IPS-20b (cell line): ENCODE results near the gene PCSK7.

Source experiments
- H3K27ac ChIP-seq: one replicate; pipeline ENCODE4 v1.5.1; 2013; ENCODE audit warnings: low read length
- H3K27me3 ChIP-seq: 2 replicates; pipeline ENCODE4 v1.6.1; 2013; ENCODE audit warnings: mild to moderate bottlenecking, low read length, inconsistent platforms; ENCODE audit not compliant: insufficient read depth
- H3K36me3 ChIP-seq: 2 replicates; pipeline ENCODE4 v1.6.1; 2013; ENCODE audit warnings: low read depth, mild to moderate bottlenecking, inconsistent platforms, low read length, moderate library complexity; ENCODE audit not compliant: insufficient read depth
- H3K4me1 ChIP-seq: 2 replicates; pipeline ENCODE4 v1.6.1; 2013; ENCODE audit warnings: mild to moderate bottlenecking, control low read depth, inconsistent platforms, low read length, moderate library complexity; ENCODE audit not compliant: insufficient read depth
- H3K4me3 ChIP-seq: 2 replicates; pipeline ENCODE4 v1.5.1; 2013; ENCODE audit warnings: mild to moderate bottlenecking, low read length, inconsistent platforms
- H3K9ac ChIP-seq: 2 replicates; pipeline ENCODE4 v1.6.1; 2013; ENCODE audit warnings: low read depth, mild to moderate bottlenecking, inconsistent platforms, low read length, moderate library complexity
- H3K9me3 ChIP-seq: 2 replicates; pipeline ENCODE4 v1.6.1; 2013; ENCODE audit warnings: mild to moderate bottlenecking, low read depth, low read length, inconsistent platforms; ENCODE audit not compliant: insufficient read depth

Gene PCSK7

GRCh38 chr11:117181586-117182550 is 50.0 kb downstream of the PCSK7 start:
- H3K27ac ChIP-seq: no peak overlapping the region
- peaks cover 15% of the 10 kb centered on the region for H3K4me1 ChIP-seq

DNA sequence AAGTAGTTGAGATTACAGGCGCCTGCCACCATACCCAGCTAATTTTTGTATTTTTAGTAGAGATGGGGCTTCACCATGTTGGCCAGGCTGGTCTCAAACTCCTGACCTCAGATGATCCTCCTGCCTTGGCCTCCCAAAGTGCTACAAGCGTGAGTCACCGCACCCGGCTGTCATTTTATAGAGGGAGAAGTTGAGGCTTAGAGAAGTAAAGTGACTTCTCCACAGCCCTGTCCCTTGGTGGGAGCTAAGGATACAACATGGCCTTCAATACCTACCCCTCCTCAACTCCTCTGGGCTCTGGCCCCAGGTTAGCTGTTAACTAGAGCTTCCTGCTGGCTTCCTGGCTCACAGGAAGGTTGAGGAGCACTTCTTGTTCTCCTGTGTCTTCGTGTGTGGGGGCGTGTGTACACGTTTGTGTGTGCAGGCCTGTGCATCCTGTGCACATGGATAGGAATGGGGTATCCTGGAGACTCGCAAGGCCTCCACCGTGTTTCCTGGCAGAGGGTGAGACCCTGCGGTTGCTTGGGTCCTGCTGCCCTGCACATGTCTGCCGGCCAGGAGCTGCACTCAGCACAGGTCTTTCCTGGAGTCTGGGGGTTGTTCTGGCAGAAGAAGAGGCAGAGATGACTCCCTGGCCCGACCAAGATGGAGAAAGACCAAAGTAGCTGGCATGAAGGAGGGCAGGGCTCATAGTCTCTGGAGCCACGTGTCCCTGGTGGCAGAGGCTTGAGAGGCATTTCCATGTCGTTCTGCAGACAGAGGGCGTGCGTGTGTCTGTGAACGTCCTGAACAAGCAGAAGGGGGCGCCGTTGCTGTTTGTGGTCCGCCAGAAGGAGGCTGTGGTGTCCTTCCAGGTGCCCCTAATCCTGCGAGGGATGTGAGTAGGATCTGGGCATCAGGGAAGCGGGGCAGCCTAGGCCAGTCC is 51.0 kb downstream of the PCSK7 start:
- peaks cover 15% of the 10 kb centered on the region for H3K4me1 ChIP-seq
- peaks cover 12% of the 10 kb centered on the region for H3K36me3 ChIP-seq
- peaks cover 17% of the 10 kb centered on the region; the same call in 1 of the 2 replicates for H3K27me3 ChIP-seq
- H3K27ac ChIP-seq: no peak overlapping the region
- H3K9ac ChIP-seq: peak overlapping the region; percentile 23; the same call in 1 of the 2 replicates
- no peaks in the 10 kb centered on the region for H3K9me3 ChIP-seq
- no peak overlapping the region for H3K4me3 ChIP-seq

More at GRCh38 chr11:117181586-117182550, 50.0 kb downstream of the PCSK7 start:
- Histone ChIP-seq H3K9me3 (no peaks in the 10 kb centered on the region), H3K36me3 (peaks cover 7% of the 10 kb centered on the region; the same call in 1 of the 2 replicates), H3K27me3 (peaks cover 17% of the 10 kb centered on the region; the same call in 1 of the 2 replicates), H3K4me3 (no peak overlapping the region), H3K9ac (no peak overlapping the region)

DNA sequence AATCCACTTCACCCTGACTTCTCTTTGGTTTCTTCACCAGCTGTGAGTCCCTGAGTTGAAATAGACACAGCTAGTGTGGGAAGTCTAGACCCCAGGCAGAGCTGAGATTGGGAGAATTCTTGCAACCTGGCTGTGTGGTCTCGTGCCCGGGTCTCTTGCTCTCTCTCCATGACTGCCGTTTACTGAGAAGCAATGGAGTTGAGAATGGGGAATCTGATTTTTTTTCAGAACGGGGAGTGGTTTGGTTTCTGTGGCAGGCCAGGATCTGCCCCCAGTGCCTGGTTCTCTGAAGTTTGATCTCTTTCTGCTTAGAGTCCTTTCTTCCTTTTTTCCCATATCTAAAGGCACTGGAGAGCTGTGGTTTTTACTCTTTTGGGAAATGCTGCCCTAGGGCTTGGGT is 51.9 kb downstream of the PCSK7 start:
- Histone ChIP-seq H3K27ac (no peak overlapping the region), H3K4me3 (peak overlapping the region; percentile 89), H3K9ac (peak overlapping the region; percentile 71; the same call in 1 of the 2 replicates), H3K9me3 (no peaks in the 10 kb centered on the region), H3K4me1 (peaks cover 15% of the 10 kb centered on the region), H3K36me3 (peaks cover 15% of the 10 kb centered on the region), H3K27me3 (peaks cover 17% of the 10 kb centered on the region; the same call in 1 of the 2 replicates)

DNA sequence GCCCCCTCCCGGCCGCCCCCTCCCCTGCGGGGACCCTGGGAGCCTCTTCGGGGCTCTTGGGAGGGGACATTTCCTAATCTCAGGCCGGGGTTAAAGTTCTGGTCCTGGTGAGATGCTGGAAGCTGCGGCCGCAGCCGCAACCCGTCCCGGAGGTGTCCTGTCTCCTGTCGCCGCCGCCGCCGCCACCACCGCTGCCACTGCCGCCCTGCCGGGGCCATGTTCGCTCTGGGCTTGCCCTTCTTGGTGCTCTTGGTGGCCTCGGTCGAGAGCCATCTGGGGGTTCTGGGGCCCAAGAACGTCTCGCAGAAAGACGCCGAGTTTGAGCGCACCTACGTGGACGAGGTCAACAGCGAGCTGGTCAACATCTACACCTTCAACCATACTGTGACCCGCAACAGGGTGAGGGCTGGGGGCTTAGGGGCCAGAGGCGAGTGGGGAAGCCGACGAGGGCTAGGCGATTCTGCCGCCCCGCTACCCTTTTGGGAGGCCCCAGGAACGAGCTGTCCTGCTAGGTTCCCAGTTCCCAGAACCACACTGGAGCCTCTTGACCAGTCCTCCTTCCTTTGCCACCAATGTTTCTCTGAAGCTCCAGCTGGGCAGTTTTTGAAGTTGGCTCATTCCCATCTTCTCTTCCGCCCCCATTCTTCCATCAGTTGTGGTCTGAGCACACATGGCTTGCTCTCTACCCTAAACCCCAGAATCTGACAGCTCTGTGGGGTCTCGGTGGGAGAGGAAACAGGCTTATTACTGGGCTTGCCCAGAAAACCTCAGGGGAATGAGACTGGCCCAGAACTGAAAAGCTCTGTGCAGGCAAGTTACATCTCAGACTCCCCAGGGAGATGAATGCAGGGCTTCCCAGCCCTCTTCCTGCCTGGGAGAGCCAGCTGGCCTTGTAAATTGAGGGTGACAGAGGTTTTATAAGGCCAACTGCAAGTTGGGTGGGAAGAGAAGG is 52.5 kb downstream of the PCSK7 start:
- no peak overlapping the region for H3K27ac ChIP-seq
- H3K27me3 ChIP-seq: peaks cover 17% of the 10 kb centered on the region; the same call in 1 of the 2 replicates
- peak overlapping the region; percentile 89 for H3K4me3 ChIP-seq
- peaks cover 15% of the 10 kb centered on the region for H3K4me1 ChIP-seq
- no peaks in the 10 kb centered on the region for H3K9me3 ChIP-seq
- peak overlapping the region; percentile 71; the same call in 1 of the 2 replicates for H3K9ac ChIP-seq
- H3K36me3 ChIP-seq: peaks cover 15% of the 10 kb centered on the region

DNA sequence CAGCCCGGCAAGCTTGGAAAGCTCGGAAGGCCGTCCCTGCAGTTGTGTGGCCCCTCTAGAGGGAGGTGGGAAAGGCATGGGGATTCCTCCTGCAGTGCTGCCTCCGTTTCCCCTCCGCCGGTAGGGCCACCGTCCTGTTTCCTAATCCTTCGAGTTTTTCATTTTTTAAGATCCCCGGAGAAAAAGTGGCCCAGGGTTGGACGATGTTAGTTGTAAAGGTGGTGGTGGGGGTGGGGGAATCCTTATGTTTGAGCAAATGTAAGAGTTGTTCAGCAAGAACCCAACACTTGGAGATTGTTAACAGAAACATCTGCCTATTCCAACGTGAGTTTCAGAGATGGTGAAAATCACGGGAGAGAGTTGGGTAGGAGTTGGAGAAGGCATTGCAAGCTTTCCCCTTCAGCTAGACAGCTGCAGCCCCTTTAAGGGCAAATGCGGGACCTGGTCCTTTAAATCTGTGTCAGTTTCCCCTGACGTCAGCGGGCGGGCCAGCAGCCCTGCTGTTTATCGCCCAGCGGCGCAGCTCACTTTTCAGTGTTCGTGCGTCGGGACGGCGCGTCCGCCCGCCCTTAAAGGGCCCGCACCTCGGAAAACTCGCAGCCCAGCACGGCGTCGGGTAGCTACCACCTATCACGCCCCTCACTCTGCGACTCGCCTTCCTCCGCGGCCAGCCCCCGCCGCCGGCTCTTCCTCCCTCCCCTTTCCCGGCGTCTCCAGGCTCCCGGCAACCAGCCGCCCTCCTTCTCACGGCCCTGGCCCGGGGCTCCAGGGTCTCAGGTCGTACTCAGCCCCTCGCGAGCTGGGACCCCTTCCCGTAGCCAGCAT is 53.5 kb downstream of the PCSK7 start, which contains the start of gene SIDT2:
Gene SIDT2, plus strand, starts transcription at position 534 of the 825 bp plus-strand sequence. CDS start 521 bp downstream, outside the sequence.
- no peaks in the 10 kb centered on the region for H3K9me3 ChIP-seq
- peak within 1 kb of the TSS; percentile 82; the same call in 1 of the 2 replicates for H3K9ac ChIP-seq
- peak within 1 kb of the TSS; percentile 89 for H3K4me3 ChIP-seq
- peaks cover 17% of the 10 kb centered on the region; the same call in 1 of the 2 replicates for H3K27me3 ChIP-seq
- peak within 1 kb of the TSS; percentile 76 for H3K27ac ChIP-seq
- H3K36me3 ChIP-seq: peaks cover 15% of the 10 kb centered on the region
- peaks cover 15% of the 10 kb centered on the region for H3K4me1 ChIP-seq

DNA sequence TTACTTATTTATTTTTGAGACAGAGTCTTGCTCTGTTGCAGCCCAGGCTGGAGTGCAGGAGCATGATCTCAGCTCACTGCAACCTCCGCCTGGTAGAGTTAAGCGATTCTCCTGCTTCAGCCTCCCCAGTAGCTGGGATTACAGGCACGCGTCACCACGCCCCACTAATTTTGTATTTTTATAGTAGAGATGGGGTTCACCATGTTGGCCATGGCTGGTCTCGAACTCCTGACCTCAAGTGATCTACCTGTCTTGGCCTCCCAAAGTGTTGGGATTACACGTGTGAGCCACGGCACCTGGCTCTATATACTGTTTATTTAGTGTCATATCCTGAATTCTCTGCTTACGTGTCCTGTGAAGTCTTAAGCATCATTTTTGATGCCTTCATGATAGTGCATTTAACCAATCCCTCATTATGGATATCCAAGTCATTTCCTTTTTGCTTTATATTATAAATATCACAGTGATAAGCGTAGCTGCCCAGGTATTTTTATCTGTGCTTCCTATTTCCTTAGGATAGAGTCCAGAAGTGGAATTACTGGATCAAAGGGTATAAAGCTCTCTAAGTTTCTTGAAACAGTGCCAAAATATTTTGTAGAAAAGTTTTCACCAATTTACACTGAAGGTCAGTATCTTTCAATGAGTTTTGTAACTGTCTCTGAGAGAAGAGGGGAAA is 54.2 kb downstream of the PCSK7 start:
- H3K27ac ChIP-seq: peak overlapping the region; percentile 76
- H3K9me3 ChIP-seq: no peaks in the 10 kb centered on the region
- H3K36me3 ChIP-seq: peaks cover 13% of the 10 kb centered on the region
- peak overlapping the region; percentile 82; the same call in 1 of the 2 replicates for H3K9ac ChIP-seq
- peaks cover 15% of the 10 kb centered on the region for H3K4me1 ChIP-seq
- H3K27me3 ChIP-seq: peaks cover 17% of the 10 kb centered on the region; the same call in 1 of the 2 replicates
- peak overlapping the region; percentile 89; the same call in 1 of the 2 replicates for H3K4me3 ChIP-seq

GRCh38 chr11:117176186-117176585 is 55.7 kb downstream of the PCSK7 start:
- Histone ChIP-seq H3K27me3 (peaks cover 17% of the 10 kb centered on the region; the same call in 1 of the 2 replicates), H3K9ac (no peak overlapping the region), H3K27ac (no peak overlapping the region), H3K4me3 (no peak overlapping the region), H3K9me3 (no peaks in the 10 kb centered on the region), H3K36me3 (peaks cover 16% of the 10 kb centered on the region), H3K4me1 (peaks cover 18% of the 10 kb centered on the region)

DNA sequence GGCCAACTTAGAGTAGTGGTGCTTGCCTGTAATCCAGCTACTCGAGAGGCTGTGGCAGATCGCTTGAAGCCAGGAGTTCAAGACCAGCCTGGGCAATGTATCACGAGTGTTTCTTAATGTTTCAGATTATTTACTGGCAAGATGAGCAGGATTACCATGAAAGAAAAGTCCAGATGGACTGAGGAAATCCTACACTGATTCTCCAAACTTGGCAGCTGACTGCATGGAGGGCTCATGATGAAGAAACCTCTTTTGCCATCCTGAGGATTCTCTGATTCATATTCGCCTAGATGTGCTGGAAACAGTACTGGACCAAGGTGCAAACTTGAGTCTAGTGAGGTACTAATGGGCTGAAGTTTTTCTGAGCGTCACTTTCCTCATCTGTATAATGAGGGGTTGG is 56.1 kb downstream of the PCSK7 start:
- Histone ChIP-seq H3K27ac (no peak overlapping the region), H3K4me1 (peaks cover 18% of the 10 kb centered on the region)

DNA sequence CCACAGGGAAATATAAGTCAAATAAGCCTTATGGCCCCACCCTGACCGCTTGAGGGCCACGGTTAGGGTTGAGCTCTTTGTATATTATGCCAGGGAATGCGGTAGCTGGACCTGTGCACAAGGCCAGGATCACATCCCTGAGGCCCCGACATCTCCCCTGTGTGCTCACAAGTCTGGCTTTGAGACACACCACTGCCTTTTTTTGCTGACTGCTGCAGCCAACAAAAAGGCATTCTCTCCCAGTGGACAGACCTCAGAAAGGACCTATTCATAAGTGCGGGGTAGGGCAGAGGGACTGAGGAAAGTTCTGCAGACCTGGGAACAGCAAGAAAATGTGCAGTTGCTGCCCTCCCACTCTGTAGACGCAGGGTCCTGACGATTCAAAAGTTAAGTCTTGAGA is 56.8 kb downstream of the PCSK7 start:
- H3K9me3 ChIP-seq: no peaks in the 10 kb centered on the region
- H3K36me3 ChIP-seq: peaks cover 27% of the 10 kb centered on the region
- H3K4me3 ChIP-seq: no peak overlapping the region
- H3K9ac ChIP-seq: no peak overlapping the region
- no peak overlapping the region for H3K27ac ChIP-seq
- peaks cover 18% of the 10 kb centered on the region for H3K4me1 ChIP-seq
- H3K27me3 ChIP-seq: peaks cover 7% of the 10 kb centered on the region; the same call in 1 of the 2 replicates

More for the DNA sequence above, 56.1 kb downstream of the PCSK7 start:
- Histone ChIP-seq H3K27me3 (peaks cover 14% of the 10 kb centered on the region; the same call in 1 of the 2 replicates), H3K9ac (no peak overlapping the region), H3K36me3 (peaks cover 20% of the 10 kb centered on the region), H3K4me3 (no peak overlapping the region), H3K9me3 (no peaks in the 10 kb centered on the region)
